HG02981 (cell line): Measurements from ENCODE around the gene AZU1.
"Not testable (repeated sequence)": the region's sequence is repeated elsewhere in the genome, so short reads cannot be mapped to it uniquely, and the experiment has no call there.

Experiments used
- ATAC-seq: cut with Tn5 transposase; IDR thresholded peaks from one replicate; pipeline ENCODE4 v1.9.1; 2021; ENCODE audit warnings: mild to moderate bottlenecking, moderate library complexity; ENCODE audit not compliant: unreplicated experiment

The AZU1 gene

GRCh38 chr19:852136-853013 is 24.7 kb downstream of the AZU1 start, which contains the start of gene ELANE:
Gene ELANE, plus strand, starts transcription at chr19:852303. Its CDS starts 26 bp downstream, at chr19:852329.
- ATAC-seq, result no peak

DNA sequence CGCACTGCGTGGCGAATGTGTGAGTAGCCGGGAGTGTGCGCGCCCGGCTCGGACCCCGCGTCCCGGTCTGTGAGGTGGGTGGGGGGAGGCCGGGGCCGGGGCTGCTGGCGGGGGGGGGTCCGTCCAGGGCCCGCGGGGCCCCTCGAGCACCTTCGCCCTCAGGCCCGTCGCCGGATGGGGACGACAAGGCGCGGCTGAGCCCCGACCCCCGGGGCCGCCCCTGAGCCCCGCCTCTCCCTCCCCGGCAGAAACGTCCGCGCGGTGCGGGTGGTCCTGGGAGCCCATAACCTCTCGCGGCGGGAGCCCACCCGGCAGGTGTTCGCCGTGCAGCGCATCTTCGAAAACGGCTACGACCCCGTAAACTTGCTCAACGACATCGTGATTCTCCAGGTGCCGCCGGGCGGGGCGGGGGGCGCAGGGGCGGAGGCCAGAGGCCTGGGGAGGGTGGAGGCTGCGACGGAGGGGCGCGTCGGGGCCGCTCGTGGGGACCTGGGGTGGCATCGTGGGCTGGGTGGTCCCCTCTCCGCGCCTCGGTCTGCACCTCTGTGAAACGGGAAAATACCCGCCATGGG is 25.5 kb downstream of the AZU1 start:
- no peak for ATAC-seq

GRCh38 chr19:853614-854220 is 26.1 kb downstream of the AZU1 start:
- not testable (repeated sequence) for ATAC-seq

GRCh38 chr19:854549-854948 is 26.9 kb downstream of the AZU1 start:
- ATAC-seq, result no peak

DNA sequence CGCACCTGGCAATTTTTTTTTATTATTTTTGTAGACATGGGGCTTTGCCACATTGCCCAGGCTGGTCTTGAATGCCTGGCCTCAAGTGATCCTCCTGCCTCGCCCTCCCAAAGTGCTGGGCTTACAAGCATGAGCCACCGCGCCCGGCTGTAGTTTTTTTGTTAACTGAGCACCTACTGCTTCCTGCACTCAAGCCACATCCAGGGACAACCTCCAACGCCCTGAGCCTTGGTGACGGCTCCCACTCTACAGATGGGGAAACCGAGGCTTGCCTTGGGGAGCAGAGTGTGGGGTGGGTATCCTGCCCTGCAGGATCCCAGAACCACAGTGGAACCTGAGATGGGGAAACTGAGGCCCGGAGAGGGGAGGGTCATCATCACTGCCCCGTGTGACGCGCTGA is 27.5 kb downstream of the AZU1 start:
- no peak for ATAC-seq

DNA sequence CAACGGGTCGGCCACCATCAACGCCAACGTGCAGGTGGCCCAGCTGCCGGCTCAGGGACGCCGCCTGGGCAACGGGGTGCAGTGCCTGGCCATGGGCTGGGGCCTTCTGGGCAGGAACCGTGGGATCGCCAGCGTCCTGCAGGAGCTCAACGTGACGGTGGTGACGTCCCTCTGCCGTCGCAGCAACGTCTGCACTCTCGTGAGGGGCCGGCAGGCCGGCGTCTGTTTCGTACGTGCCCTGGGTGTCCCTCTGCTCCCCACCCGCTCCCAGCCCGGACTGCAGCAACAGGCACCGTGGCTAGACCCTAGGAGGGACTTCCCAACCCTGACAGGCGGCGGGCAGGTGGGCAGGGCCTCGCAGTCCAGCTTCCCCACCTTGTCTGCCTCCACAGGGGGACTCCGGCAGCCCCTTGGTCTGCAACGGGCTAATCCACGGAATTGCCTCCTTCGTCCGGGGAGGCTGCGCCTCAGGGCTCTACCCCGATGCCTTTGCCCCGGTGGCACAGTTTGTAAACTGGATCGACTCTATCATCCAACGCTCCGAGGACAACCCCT is 28.0 kb downstream of the AZU1 start:
- no peak for ATAC-seq

GRCh38 chr19:858284-858683 is 30.6 kb downstream of the AZU1 start:
- ATAC-seq, result no peak

GRCh38 chr19:858868-859843 is 31.5 kb downstream of the AZU1 start, which contains the start of gene CFD:
Gene CFD, plus strand, starts transcription at chr19:859664. Its CDS starts 26 bp downstream, at chr19:859690.
- ATAC-seq, result no peak

DNA sequence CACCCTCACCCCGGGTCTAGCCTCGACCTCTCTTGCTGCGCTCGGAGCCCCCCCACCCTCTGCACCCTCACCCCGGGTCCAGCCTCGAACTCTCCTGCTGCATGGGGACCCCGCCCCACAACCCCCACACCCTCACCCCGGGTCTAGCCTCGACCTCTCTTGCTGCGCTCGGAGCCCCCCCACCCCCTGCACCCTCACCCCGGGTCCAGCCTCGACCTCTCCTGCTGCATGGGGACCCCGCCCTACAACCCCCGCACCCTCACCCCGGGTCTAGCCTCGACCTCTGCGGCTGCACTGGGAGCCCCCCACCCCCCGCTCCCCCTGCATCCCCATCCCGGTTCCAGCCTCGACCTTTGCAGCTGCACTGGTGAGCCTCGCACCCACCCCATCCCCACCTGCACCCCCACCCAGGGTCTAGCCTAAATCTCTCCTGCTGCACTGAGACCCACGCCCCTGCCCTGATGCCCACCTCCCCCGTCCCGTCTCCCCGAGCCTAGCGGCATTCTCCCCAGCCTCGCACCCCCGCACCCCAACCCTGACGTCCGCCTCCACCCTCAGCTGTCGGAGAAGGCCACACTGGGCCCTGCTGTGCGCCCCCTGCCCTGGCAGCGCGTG is 33.6 kb downstream of the AZU1 start:
- no peak for ATAC-seq

GRCh38 chr19:861756-862580 is 34.3 kb downstream of the AZU1 start:
- no peak for ATAC-seq

DNA sequence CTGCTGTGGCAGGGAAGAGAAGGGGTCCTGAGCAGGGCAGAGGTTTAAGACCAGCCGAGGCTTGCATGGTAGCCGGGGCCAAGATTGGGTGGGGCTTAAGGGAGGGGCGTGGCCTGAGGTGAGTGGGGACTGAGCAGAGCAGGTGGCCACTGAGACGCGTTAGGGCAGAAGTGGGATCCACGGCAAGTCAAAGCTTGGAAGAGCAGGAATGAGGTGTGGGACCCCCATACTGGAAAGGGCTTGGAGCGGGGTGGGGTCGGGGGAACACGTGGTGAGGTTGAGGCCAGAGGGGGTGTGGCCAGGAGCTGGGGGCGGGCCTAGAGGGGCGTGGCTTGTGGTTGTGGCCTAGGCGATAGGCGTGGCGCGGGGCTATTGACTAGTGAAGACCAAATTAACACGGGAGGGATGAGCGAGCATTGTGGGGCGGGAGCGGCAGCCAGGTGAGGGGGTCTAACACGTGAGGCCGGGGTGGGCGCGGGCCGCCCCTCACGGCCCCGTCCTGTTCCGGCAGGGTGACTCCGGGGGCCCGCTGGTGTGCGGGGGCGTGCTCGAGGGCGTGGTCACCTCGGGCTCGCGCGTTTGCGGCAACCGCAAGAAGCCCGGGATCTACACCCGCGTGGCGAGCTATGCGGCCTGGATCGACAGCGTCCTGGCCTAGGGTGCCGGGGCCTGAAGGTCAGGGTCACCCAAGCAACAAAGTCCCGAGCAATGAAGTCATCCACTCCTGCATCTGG is 35.1 kb downstream of the AZU1 start:
- ATAC-seq, result no peak

DNA sequence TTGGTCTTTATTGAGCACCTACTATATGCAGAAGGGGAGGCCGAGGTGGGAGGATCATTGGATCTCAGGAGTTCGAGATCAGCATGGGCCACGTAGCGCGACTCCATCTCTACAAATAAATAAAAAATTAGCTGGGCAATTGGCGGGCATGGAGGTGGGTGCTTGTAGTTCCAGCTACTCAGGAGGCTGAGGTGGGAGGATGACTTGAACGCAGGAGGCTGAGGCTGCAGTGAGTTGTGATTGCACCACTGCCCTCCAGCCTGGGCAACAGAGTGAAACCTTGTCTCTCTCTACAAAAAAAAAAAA is 35.6 kb downstream of the AZU1 start:
- no peak for ATAC-seq

- ATAC-seq, result no peak
Observed at GRCh38 chr19:866769-867300, 39.2 kb downstream of the AZU1 start.

DNA sequence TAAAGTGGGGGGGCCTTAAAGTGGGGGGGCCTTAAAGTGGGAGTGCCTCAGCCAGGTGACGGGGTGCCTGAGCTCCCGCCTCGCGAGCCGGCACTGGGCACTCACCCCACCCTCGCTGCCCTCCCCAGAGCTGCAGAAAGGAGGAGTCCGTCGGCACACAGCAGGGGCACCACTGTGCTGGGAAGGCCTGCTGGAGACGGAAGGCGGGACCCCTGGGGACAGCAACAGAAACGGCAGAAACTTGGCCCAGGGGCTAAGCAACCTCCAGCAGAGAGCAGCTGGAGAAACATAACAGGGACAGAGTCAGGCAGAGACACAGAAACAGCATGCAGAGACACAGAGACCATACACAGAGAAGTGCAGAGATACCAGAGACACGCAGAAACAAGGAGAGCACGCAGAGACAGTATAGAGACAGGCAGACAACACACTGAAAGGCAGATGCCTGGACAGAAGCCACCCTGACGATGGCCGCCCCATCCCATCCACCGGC is 39.7 kb downstream of the AZU1 start:
- ATAC-seq, result no peak

GRCh38 chr19:867855-868457 is 40.3 kb downstream of the AZU1 start:
- ATAC-seq, result no peak

GRCh38 chr19:868458-869244 is 41.0 kb downstream of the AZU1 start:
- ATAC-seq, result no peak
